Measurements from ENCODE around the gene IGF1.

IGF1 gene

GRCh38 chr12:102470945-102471344 is 9.4 kb downstream of the IGF1 start:
- Histone ChIP-seq H3K9me3 (no peaks in the 10 kb centered on the region), H3K27me3 (no peaks in the 10 kb centered on the region), H3K4me1 (no peaks in the 10 kb centered on the region), H3K27ac (no peak overlapping the region), H3K4me3 (no peak overlapping the region), H3K36me3 (no peaks in the 10 kb centered on the region)
- no peak for TF ChIP-seq CTCF (IDR thresholded peaks at IDR 0.05)
- intact Hi-C loops (cut with DNase I; ENCODE audit: low total_unique reads) = no loop called here
- no peak for DNase-seq

- no peak for DNase-seq
- Histone ChIP-seq H3K4me1 (peaks cover 0 to 9% (median 2%) of the 10 kb centered on the region in 4 donors), H3K36me3 (no peaks in the 10 kb centered on the region), H3K4me3 (no peak overlapping the region), H3K27me3 (no peaks in the 10 kb centered on the region), H3K27ac (no peak overlapping the region), H3K9me3 (no peaks in the 10 kb centered on the region)
- TF ChIP-seq CTCF (IDR thresholded peaks at IDR 0.05) = no peak
- intact Hi-C loops (cut with DNase I; ENCODE audit: low total_unique reads) = no loop called here
Observed at GRCh38 chr12:102468261-102468915, 12.0 kb downstream of the IGF1 start.

GRCh38 chr12:102465762-102466560 is 14.4 kb downstream of the IGF1 start:
- no peak overlapping the region for H3K4me3 ChIP-seq
- no peaks in the 10 kb centered on the region for H3K36me3 ChIP-seq
- TF ChIP-seq CTCF (IDR thresholded peaks at IDR 0.05) = no peak
- intact Hi-C loops (cut with DNase I; ENCODE audit: low total_unique reads) = no loop called here
- H3K27ac ChIP-seq = no peak overlapping the region
- H3K27me3 ChIP-seq = no peaks in the 10 kb centered on the region
- peaks cover 0 to 28% (median 10%) of the 10 kb centered on the region in 4 donors for H3K4me1 ChIP-seq
- no peaks in the 10 kb centered on the region for H3K9me3 ChIP-seq
- DNase-seq = no peak

DNA sequence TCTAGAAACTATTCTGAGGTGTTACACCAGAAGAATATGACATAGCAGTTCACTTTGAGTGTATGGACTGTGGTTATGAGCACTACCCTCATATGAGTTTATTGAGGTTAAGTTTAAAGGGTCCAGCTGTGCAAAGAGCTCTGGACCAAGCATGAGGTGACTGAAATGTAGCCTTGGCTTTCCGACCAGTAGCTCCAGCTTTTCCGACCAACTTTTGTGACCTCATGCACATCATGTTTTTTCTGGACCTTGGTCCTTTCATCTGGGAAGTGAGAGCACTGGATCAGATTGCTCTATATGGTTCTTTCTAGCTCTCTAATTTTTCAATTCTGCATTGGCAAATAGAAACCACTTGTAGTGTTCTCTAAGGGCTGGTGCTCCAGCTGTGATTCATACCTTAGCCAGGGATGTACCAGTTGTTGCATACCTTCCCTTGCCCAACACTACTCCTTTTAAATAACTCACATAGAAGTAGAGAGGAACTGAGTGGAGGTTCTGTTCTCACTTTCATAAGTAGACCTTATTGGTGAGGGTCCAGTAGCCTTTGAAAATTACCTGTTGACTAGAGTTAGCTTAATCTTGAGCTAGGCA is 16.6 kb downstream of the IGF1 start:
- no peaks in the 10 kb centered on the region for H3K9me3 ChIP-seq
- peak overlapping the region; percentile 64 to 65 for H3K27ac ChIP-seq
- DNase-seq = no peak
- peaks cover 0 to 28% (median 10%) of the 10 kb centered on the region in 4 donors for H3K4me1 ChIP-seq
- H3K4me3 ChIP-seq = no peak overlapping the region
- H3K27me3 ChIP-seq = no peaks in the 10 kb centered on the region
- intact Hi-C loops (cut with DNase I; ENCODE audit: low total_unique reads) = no loop called here
- no peaks in the 10 kb centered on the region for H3K36me3 ChIP-seq
- TF ChIP-seq CTCF (IDR thresholded peaks at IDR 0.05) = no peak

DNA sequence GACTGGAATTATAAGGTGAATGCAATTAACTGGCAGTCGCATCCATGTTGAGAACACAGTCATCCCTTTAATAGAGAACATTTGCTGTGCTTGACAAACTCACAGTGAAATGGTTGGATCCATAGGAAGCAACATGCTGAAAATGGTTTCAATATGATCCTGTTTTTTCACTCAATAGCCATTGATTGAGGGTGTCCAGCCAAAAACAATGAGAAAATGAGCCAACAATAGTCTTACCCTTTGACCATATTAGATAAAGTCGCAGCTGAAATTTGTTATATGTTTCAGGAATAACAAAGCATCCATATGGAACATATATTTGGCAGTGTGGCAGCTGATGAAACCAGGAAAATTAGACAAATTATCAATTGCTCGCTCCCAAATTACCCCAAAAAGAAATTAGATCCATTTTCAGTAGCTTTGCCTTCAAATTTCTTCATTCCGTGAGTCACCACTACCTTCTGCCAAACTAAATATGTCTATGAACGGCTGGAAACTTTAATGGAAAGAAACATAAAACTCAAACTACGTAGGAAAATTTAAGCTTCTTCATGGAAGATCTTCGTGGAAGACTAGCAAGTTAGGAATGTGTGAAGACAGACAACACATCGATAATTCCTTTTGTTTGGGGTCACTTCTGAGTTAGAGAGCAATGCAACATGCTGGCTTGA is 17.4 kb downstream of the IGF1 start:
- no peak for DNase-seq
- Histone ChIP-seq H3K27me3 (no peaks in the 10 kb centered on the region), H3K27ac (peak overlapping the region; percentile 64 to 65), H3K4me1 (peaks cover 0 to 28% (median 10%) of the 10 kb centered on the region in 4 donors), H3K4me3 (no peak overlapping the region), H3K36me3 (no peaks in the 10 kb centered on the region), H3K9me3 (no peaks in the 10 kb centered on the region)
- TF ChIP-seq CTCF (IDR thresholded peaks at IDR 0.05) = no peak
- intact Hi-C loops (cut with DNase I; ENCODE audit: low total_unique reads) = no loop called here

Measured in tibial artery (tissue), 4 donors.